Fibroblast of pulmonary artery (primary cell): ENCODE results near the gene ZMIZ1.
A peak's percentile ranks its signal among the peaks of the same experiment; 100 is the strongest.

ENCODE experiments used
- DNase-seq: peaks from one replicate; pipeline ENCODE4 v3.0.0-alpha.2; 2010; ENCODE audit warnings: low read depth
- H3K4me3 ChIP-seq: replicated peaks from 2 replicates; pipeline ENCODE4 v1.5.1; 2011; ENCODE audit warnings: low read depth, mild to moderate bottlenecking, control low read depth, low read length, moderate library complexity
- TF ChIP-seq, protein P1 (sequence below): IDR thresholded peaks from 2 replicates; pipeline ENCODE4 v1.5.1; 2011; ENCODE audit warnings: mild to moderate bottlenecking, control low read depth, low read length, inconsistent platforms; ENCODE audit errors: missing control alignments

Gene ZMIZ1

DNA sequence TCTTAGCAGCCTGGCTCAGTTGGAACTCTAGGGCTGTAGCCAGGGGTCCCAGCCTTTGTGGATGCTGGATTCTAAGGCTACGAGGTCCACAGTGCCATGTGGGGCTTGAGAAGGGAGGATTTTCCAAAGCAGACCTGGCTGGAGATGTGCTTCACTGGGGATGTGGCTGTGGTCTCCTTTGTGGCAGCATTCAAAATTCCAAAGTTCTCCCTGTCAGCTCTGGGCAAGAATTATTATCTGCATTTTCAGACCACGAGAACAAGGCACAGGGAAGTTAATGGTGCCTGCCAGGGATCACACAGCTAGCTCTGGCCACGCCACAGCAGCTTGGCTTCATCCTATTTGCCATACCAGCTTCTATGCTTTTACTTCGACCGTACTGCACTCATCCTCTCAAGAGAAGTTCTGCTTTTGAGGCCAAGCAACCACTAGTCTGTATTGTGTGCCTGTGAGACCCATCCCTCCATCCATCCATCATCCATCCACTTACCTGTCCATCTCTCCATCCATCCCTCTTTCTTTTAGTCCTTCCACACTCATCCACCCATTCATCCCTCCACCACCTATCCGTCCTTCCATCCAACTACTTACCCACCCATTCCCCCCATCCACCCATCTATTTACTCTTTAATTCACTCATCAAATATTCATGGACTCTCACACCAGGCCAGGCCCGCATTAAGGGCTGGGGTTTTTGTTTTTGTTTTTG is 71.5 kb downstream of the ZMIZ1 start:
- TF ChIP-seq, protein P1, sequence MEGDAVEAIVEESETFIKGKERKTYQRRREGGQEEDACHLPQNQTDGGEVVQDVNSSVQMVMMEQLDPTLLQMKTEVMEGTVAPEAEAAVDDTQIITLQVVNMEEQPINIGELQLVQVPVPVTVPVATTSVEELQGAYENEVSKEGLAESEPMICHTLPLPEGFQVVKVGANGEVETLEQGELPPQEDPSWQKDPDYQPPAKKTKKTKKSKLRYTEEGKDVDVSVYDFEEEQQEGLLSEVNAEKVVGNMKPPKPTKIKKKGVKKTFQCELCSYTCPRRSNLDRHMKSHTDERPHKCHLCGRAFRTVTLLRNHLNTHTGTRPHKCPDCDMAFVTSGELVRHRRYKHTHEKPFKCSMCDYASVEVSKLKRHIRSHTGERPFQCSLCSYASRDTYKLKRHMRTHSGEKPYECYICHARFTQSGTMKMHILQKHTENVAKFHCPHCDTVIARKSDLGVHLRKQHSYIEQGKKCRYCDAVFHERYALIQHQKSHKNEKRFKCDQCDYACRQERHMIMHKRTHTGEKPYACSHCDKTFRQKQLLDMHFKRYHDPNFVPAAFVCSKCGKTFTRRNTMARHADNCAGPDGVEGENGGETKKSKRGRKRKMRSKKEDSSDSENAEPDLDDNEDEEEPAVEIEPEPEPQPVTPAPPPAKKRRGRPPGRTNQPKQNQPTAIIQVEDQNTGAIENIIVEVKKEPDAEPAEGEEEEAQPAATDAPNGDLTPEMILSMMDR, result no peak
- no peak for DNase-seq
- no peak overlapping the region for H3K4me3 ChIP-seq

DNA sequence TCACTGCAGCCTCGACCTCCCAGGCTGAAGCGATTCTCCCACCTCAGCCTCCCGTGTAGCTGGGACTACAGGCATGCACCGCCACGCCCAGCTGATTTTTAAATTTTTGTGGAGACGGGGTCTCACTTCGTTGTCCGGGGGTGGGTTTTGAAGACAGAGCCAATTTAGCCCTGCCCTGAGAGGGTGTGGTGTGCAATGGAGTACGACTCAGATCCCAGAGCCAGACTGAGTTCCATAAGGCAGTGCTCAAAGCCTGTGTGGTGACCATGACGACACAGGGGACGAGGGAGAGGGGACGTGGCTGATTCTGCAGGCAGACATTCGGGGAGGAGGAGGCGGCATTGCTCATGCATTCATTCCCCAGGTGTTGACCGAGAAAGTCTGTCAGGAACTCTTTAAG is 72.1 kb downstream of the ZMIZ1 start:
- H3K4me3 ChIP-seq, result no peak overlapping the region
- TF ChIP-seq, protein P1, result no peak
- no peak for DNase-seq

DNA sequence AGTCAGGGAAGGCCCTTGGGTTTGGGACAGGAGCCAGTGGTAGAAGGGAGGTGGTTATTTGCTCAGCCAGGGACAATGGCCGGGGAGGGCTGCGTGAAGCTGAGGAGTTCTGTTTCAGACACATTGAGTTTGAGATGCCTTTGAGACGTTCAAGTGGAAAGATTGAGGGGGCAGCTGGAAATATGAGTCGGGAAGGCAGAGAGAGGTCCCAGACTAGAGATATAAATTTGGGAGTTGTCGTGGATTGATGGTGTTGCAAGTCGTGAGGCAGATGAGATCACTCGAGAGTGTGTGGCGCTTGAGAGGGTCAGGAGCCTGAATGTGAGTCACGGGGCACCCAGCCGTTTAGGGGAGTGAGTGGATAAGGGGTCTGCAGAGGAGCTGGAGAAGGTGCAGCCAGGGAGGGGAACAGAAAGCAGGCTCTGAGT is 73.3 kb downstream of the ZMIZ1 start:
- TF ChIP-seq, protein P1, result no peak
- peak; percentile 68 for DNase-seq
- H3K4me3 ChIP-seq, result no peak overlapping the region

GRCh38 chr10:79142522-79143309 is 74.0 kb downstream of the ZMIZ1 start:
- TF ChIP-seq, protein P1, result no peak
- DNase-seq, result no peak

GRCh38 chr10:79143879-79144278 is 75.1 kb downstream of the ZMIZ1 start:
- TF ChIP-seq, protein P1, result no peak
- H3K4me3 ChIP-seq, result no peak overlapping the region
- no peak for DNase-seq

More at GRCh38 chr10:79142522-79143309, 74.0 kb downstream of the ZMIZ1 start:
- H3K4me3 ChIP-seq, result no peak overlapping the region

DNA sequence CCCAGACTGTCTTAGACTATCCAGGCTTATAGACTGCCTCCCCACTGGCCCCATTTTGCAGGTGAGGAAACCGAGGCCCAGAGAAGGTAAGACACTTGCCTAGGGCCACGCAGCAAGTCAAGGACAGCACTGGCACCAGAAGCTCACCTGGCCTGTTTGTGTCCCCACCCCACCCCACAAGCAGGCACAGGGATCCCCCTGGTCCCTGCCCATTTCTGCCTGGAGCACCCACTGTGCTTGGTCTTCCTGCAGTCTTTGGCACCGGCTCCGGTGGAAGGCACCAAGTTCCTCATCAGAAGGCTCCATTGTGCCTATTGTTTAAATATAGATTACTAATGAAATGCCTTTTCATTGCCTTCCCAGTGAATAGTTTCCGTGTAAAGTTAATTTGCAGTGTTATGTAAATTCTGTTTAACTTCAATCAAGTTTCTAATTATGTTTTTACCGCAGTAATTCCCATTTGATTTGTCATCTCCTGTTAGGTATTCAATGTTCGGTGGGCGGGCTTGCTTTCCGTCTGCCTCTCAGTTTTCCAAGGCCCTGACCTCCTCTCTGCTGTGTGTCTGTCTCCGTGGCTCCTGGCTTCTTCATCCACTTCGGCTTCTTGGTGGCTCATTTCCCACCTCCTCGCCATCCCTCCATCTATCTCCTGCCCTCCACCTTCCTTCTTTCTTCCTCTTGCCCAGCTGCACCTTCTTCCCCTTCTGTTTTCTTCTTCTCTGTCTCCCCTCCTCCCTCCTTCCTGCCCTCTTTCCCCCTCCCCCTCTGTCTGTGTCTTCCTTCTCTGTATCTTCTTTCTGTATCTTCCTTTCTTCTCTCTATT is 75.8 kb downstream of the ZMIZ1 start:
- no peak for DNase-seq
- TF ChIP-seq, protein P1, result no peak
- H3K4me3 ChIP-seq, result no peak overlapping the region
